Epithelial cell of esophagus (primary cell): Measurements from ENCODE around the gene FGD4.

Source experiments
- DNase-seq: peaks from one replicate; pipeline ENCODE4 v3.0.0; 2010; ENCODE audit warnings: low read depth
- H3K4me3 ChIP-seq: 2 replicates; pipeline ENCODE4 v1.5.1; 2011; ENCODE audit warnings: mild to moderate bottlenecking, low read length, control low read depth
- TF ChIP-seq, protein P1 (sequence below): IDR thresholded peaks from 2 replicates; pipeline ENCODE4 v1.5.1; 2011; ENCODE audit warnings: low read depth, mild to moderate bottlenecking, low read length, control low read depth, inconsistent platforms; ENCODE audit not compliant: insufficient read depth; ENCODE audit errors: missing control alignments

The FGD4 gene

DNA sequence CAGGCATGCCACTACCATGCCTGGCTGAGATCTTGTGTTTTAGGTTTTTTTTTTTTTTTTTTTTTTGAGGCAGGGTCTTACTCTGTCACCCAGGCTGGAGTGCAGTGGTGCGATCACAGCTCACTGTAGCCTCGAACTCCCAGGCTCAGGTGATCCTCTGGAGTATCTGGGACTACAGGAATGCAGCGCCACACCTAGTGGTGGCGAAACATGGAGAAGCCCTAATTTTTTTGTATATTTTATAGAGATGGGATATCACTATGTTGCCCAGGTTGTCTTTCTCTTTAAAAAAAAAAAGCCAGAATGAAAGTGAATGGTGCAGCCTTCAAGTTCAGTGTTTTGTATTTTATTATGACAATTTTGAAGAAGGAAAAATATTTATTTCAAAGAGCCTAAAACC lies 44.1 kb downstream of the FGD4 start:
- no peak for DNase-seq
- no peak overlapping the region for H3K4me3 ChIP-seq
- TF ChIP-seq, protein P1, sequence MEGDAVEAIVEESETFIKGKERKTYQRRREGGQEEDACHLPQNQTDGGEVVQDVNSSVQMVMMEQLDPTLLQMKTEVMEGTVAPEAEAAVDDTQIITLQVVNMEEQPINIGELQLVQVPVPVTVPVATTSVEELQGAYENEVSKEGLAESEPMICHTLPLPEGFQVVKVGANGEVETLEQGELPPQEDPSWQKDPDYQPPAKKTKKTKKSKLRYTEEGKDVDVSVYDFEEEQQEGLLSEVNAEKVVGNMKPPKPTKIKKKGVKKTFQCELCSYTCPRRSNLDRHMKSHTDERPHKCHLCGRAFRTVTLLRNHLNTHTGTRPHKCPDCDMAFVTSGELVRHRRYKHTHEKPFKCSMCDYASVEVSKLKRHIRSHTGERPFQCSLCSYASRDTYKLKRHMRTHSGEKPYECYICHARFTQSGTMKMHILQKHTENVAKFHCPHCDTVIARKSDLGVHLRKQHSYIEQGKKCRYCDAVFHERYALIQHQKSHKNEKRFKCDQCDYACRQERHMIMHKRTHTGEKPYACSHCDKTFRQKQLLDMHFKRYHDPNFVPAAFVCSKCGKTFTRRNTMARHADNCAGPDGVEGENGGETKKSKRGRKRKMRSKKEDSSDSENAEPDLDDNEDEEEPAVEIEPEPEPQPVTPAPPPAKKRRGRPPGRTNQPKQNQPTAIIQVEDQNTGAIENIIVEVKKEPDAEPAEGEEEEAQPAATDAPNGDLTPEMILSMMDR: no peak

DNA sequence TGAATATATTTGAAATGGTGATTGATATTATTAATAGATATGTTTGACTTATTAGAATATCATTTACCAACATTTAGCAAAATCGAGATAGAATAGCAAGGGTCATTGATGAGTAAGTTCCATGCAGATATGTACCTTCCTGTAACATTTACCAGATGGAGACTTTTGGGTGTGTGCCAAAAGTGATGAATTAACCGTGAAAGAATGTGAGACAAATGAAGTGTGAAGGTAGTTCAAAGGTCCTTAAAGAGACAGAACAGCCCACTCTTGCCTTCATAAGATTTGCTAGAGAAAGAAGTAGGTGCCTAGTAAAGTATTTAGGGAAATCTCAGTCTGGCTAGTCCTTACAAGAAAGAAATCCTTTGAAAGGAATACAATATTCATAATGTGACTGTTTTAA lies 45.5 kb downstream of the FGD4 start:
- TF ChIP-seq, protein P1: no peak
- H3K4me3 ChIP-seq: no peak overlapping the region
- DNase-seq: peak; percentile 94

DNA sequence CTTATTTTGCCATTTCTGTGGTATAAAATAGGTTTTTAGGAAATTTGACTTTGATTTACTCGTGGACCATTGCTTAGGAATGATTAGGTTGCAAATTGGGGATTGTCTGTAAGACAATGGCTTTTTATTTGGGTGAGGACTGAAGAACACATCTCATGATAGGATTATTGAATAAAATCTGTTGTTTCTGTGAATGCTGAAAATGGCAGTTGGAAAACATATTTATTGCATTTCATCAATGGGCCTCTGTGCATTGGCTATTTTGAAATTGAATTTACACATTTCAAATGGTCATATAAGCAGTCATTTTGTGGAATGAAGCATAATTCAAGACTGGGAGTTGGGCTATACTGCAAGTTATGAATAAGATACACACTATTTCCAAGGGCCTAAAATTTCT lies 46.0 kb downstream of the FGD4 start:
- DNase-seq: no peak
- TF ChIP-seq, protein P1: no peak
- H3K4me3 ChIP-seq: no peak overlapping the region

DNA sequence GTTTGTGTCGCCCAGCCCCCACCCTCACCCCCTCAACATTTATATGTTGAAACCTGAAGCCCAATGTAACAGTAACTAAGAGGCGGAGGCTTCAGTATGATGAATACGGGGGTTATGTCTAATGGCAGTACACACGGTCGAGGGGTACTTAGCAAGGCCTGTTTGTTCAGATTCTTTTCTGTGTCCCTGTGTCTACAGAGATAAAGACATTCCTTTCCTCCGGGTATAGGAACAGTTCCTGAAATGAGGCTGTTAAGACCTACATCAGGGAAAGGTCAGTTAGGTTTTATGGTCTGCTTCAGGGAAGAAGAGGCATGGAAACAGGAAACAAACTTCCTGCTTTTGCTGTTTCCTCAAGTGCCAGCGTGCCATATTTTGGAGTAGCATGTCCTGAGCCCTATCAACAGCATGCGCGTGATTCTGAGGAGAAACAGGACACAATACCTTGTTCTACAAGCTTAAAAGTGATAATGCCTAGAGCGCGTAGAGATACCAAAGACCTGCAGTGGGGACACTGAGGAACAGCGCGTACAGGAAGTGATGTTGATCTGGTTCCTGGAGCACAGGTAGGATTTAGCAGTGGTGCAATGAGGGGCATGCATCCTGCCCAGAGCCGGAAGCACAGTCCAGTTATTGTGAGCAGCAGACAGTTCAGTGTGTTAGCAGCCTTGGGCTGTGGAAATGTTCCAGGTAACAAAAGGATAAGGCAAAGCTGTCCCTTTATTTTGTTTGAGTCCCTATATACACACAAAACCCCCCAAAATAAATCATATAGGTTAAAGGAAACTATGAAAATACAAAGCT lies 47.2 kb downstream of the FGD4 start:
- TF ChIP-seq, protein P1: no peak
- H3K4me3 ChIP-seq: no peak overlapping the region
- DNase-seq: no peak

DNA sequence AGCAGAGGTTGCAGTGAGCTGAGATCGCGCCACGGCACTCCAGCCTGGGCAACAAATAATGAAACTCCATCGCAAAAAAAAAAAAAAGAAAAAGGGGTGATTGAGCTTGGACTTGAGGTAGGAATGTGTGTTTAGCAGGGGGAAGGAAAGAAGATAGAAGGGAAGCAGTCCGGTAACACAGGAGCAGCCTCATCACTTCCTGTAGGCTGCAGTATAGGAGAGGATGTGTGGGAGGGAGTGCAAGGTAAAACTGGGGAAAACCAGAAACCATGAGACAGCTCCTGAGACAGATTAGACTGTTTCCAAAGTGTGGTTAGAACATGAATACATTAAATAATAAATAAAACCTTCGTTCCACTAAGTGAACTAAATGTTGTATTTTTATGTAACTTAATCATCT lies 49.2 kb downstream of the FGD4 start:
- TF ChIP-seq, protein P1: no peak
- H3K4me3 ChIP-seq: no peak overlapping the region
- DNase-seq: peak; percentile 44

DNA sequence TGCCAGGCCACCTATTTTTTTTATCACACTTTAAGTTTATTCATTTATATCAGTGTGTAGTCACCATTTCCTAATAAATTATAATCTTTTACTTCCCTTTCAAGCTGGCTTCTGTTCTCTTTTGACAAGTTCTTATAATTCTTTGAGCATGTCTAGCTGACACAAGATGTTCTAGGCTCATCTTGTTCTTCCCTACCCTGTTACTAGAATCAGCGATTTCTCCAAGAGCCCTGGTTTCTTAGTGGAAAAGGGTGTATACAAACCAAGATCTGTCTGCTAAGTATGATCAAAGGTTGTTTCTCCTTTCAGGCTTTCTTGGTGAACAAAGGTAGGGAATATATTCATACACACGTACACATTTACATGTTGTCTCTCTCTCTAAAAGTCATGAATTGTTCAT lies 51.0 kb downstream of the FGD4 start:
- H3K4me3 ChIP-seq: no peak overlapping the region
- DNase-seq: no peak
- TF ChIP-seq, protein P1: no peak

DNA sequence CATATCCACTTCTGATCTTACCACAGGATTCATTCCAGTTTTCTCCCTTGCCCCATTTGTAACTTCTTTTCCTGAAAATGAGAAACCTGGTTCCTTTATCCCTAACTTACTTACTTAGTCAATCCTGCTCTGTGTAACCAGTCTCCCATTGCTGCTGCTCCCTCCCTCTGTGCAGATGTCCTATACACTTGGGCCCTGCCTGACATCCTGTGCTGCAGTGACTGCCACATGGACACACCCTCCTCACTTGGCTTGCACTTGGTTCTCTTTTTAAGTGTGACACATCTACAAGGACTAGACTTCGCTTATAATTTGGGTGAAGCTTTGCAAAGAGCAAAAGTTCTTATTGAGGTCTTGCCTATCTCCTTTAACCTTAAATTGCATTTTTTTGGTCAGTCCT lies 51.4 kb downstream of the FGD4 start:
- no peak for DNase-seq
- H3K4me3 ChIP-seq: no peak overlapping the region
- TF ChIP-seq, protein P1: no peak
